HG03039 (cell line): Measurements from ENCODE around the gene BEST2.
"Not testable (repeated sequence)": the region's sequence is repeated elsewhere in the genome, so short reads cannot be mapped to it uniquely, and the experiment has no call there.

ENCODE experiments used
- ATAC-seq: cut with Tn5 transposase; IDR thresholded peaks from one replicate; pipeline ENCODE4 v1.9.1; 2021; ENCODE audit warnings: mild to moderate bottlenecking, moderate library complexity; ENCODE audit not compliant: unreplicated experiment

Gene BEST2

GRCh38 chr19:12797607-12798006 lies 46.0 kb downstream of the BEST2 start:
- not testable (repeated sequence) for ATAC-seq

- no peak for ATAC-seq
These were observed 48.3 kb downstream of the BEST2 start for GRCh38 chr19:12799742-12800465.

- no peak for ATAC-seq
These were observed 48.8 kb downstream of the BEST2 start for GRCh38 chr19:12800466-12800770.

GRCh38 chr19:12800923-12801465 lies 49.4 kb downstream of the BEST2 start:
- ATAC-seq = no peak

GRCh38 chr19:12801466-12802266 lies 50.1 kb downstream of the BEST2 start, which contains the start of the genes PRDX2 and THSD8:
Gene PRDX2, minus strand, starts transcription at chr19:12801800. Its CDS starts 539 bp downstream, at chr19:12801261.
Gene THSD8, plus strand, starts transcription at chr19:12802069. Its CDS starts 3 bp downstream, at chr19:12802072.
- no peak for ATAC-seq

GRCh38 chr19:12802267-12803106 lies 50.9 kb downstream of the BEST2 start:
- ATAC-seq = no peak

- ATAC-seq = no peak
These were observed 52.5 kb downstream of the BEST2 start for GRCh38 chr19:12804051-12804450.

- ATAC-seq = peak; percentile 66
These were observed 54.9 kb downstream of the BEST2 start, which contains the start of gene RNASEH2A for GRCh38 chr19:12806242-12807081. Gene RNASEH2A, plus strand, starts transcription at chr19:12806584. Its CDS starts 90 bp downstream, at chr19:12806674.
